Mucosa of stomach (tissue), 1 donor: Measurements from ENCODE around the gene MIPEP.

ENCODE experiments used
- H3K27me3 ChIP-seq: one replicate; pipeline ENCODE4 v1.7.0; 2013; ENCODE audit warnings: mild to moderate bottlenecking, low read length; ENCODE audit not compliant: control insufficient read depth, insufficient read depth
- H3K36me3 ChIP-seq: one replicate; pipeline ENCODE4 v1.7.0; 2013; ENCODE audit warnings: low read length; ENCODE audit not compliant: control insufficient read depth, insufficient read depth
- H3K4me1 ChIP-seq: one replicate; pipeline ENCODE4 v1.7.0; 2013; ENCODE audit warnings: mild to moderate bottlenecking, low read length; ENCODE audit not compliant: control insufficient read depth, insufficient read depth
- H3K4me3 ChIP-seq: one replicate; pipeline ENCODE4 v1.7.0; 2013; ENCODE audit warnings: low read length
- H3K9ac ChIP-seq: one replicate; pipeline ENCODE4 v1.7.0; 2013; ENCODE audit warnings: mild to moderate bottlenecking, low read length, moderate library complexity
- H3K9me3 ChIP-seq: one replicate; pipeline ENCODE4 v1.7.0; 2013; ENCODE audit warnings: mild to moderate bottlenecking, low read length, moderate library complexity; ENCODE audit not compliant: control insufficient read depth
- donor health status: Pancreatic carcinoma.

The MIPEP gene

GRCh38 chr13:23888658-23889614, at the start of gene MIPEP:
TSS of gene MIPEP (minus strand) at chr13:23889400. CDS start at chr13:23889320, 80 bp downstream.
- Histone ChIP-seq H3K4me3 (peak within 1 kb of the TSS; percentile 84), H3K9ac (peak within 1 kb of the TSS; percentile 78), H3K36me3 (no peaks in the 10 kb centered on the region), H3K9me3 (no peaks in the 10 kb centered on the region), H3K4me1 (no peaks in the 10 kb centered on the region), H3K27me3 (no peaks in the 10 kb centered on the region)

- no peaks in the 10 kb centered on the region for H3K36me3 ChIP-seq
- no peak overlapping the region for H3K4me3 ChIP-seq
Observed at GRCh38 chr13:23934520-23934919, 45.3 kb upstream of the MIPEP start.

GRCh38 chr13:23928985-23929384, 39.8 kb upstream of the MIPEP start:
- Histone ChIP-seq H3K27me3 (no peaks in the 10 kb centered on the region), H3K9ac (no peak overlapping the region), H3K4me1 (no peaks in the 10 kb centered on the region), H3K4me3 (no peak overlapping the region), H3K36me3 (no peaks in the 10 kb centered on the region), H3K9me3 (no peaks in the 10 kb centered on the region)

More at GRCh38 chr13:23934520-23934919, 45.3 kb upstream of the MIPEP start:
- H3K9me3 ChIP-seq: no peaks in the 10 kb centered on the region
- no peak overlapping the region for H3K9ac ChIP-seq
- H3K4me1 ChIP-seq: no peaks in the 10 kb centered on the region
- H3K27me3 ChIP-seq: no peaks in the 10 kb centered on the region

- Histone ChIP-seq H3K36me3 (no peaks in the 10 kb centered on the region), H3K4me1 (no peaks in the 10 kb centered on the region), H3K9ac (no peak overlapping the region), H3K4me3 (no peak overlapping the region), H3K9me3 (no peaks in the 10 kb centered on the region), H3K27me3 (no peaks in the 10 kb centered on the region)
Observed at GRCh38 chr13:23923031-23923430, 33.8 kb upstream of the MIPEP start.

GRCh38 chr13:23922005-23922932, 33.1 kb upstream of the MIPEP start:
- H3K9me3 ChIP-seq: no peaks in the 10 kb centered on the region
- no peaks in the 10 kb centered on the region for H3K4me1 ChIP-seq
- H3K9ac ChIP-seq: no peak overlapping the region
- H3K27me3 ChIP-seq: no peaks in the 10 kb centered on the region
- H3K4me3 ChIP-seq: no peak overlapping the region
- H3K36me3 ChIP-seq: no peaks in the 10 kb centered on the region

- H3K4me1 ChIP-seq: no peaks in the 10 kb centered on the region
- H3K27me3 ChIP-seq: no peaks in the 10 kb centered on the region
- no peak overlapping the region for H3K4me3 ChIP-seq
- no peak overlapping the region for H3K9ac ChIP-seq
- no peaks in the 10 kb centered on the region for H3K9me3 ChIP-seq
- H3K36me3 ChIP-seq: no peaks in the 10 kb centered on the region
Observed at GRCh38 chr13:23921451-23921888, 32.3 kb upstream of the MIPEP start.

- H3K4me1 ChIP-seq: no peaks in the 10 kb centered on the region
- no peaks in the 10 kb centered on the region for H3K27me3 ChIP-seq
- H3K4me3 ChIP-seq: no peak overlapping the region
- H3K36me3 ChIP-seq: no peaks in the 10 kb centered on the region
- H3K9ac ChIP-seq: no peak overlapping the region
- H3K9me3 ChIP-seq: no peaks in the 10 kb centered on the region
Observed at GRCh38 chr13:23919006-23919405, 29.8 kb upstream of the MIPEP start.

GRCh38 chr13:23918208-23918607, 29.0 kb upstream of the MIPEP start:
- no peaks in the 10 kb centered on the region for H3K36me3 ChIP-seq
- no peaks in the 10 kb centered on the region for H3K27me3 ChIP-seq
- H3K4me3 ChIP-seq: no peak overlapping the region
- no peaks in the 10 kb centered on the region for H3K4me1 ChIP-seq
- H3K9me3 ChIP-seq: no peaks in the 10 kb centered on the region
- H3K9ac ChIP-seq: no peak overlapping the region

- H3K4me1 ChIP-seq: no peaks in the 10 kb centered on the region
- no peak overlapping the region for H3K9ac ChIP-seq
- H3K36me3 ChIP-seq: no peaks in the 10 kb centered on the region
- no peaks in the 10 kb centered on the region for H3K27me3 ChIP-seq
- no peaks in the 10 kb centered on the region for H3K9me3 ChIP-seq
- no peak overlapping the region for H3K4me3 ChIP-seq
Observed at GRCh38 chr13:23915308-23915707, 26.1 kb upstream of the MIPEP start.

- Histone ChIP-seq H3K4me1 (no peaks in the 10 kb centered on the region), H3K27me3 (no peaks in the 10 kb centered on the region), H3K4me3 (no peak overlapping the region), H3K36me3 (no peaks in the 10 kb centered on the region), H3K9me3 (no peaks in the 10 kb centered on the region), H3K9ac (no peak overlapping the region)
Observed at GRCh38 chr13:23912469-23912868, 23.3 kb upstream of the MIPEP start.

- Histone ChIP-seq H3K9me3 (no peaks in the 10 kb centered on the region), H3K4me1 (no peaks in the 10 kb centered on the region), H3K9ac (no peak overlapping the region), H3K4me3 (no peak overlapping the region), H3K36me3 (no peaks in the 10 kb centered on the region), H3K27me3 (peaks cover under 1% of the 10 kb centered on the region)
Observed at GRCh38 chr13:23909606-23910005, 20.4 kb upstream of the MIPEP start.

- Histone ChIP-seq H3K4me1 (no peaks in the 10 kb centered on the region), H3K4me3 (no peak overlapping the region), H3K27me3 (peaks cover 35% of the 10 kb centered on the region), H3K9me3 (no peaks in the 10 kb centered on the region), H3K9ac (no peak overlapping the region), H3K36me3 (no peaks in the 10 kb centered on the region)
Observed at GRCh38 chr13:23905766-23906165, 16.6 kb upstream of the MIPEP start.
